NB4 (cell line): ENCODE results near the gene WTAP.

Experiments
- DNase-seq: peaks from one replicate; pipeline ENCODE4 v3.0.0; 2010; ENCODE audit warnings: low read depth
- H3K4me3 ChIP-seq: one replicate; pipeline ENCODE4 v1.5.1; 2011; ENCODE audit warnings: mild to moderate bottlenecking, low read depth, low read length, moderate library complexity
- CTCF ChIP-seq: IDR thresholded peaks from one replicate; pipeline ENCODE4 v1.5.1; 2012; ENCODE audit warnings: low read depth, low read length
- MAX ChIP-seq: IDR thresholded peaks from 2 replicates; pipeline ENCODE4 v1.6.1; 2011; ENCODE audit warnings: low read depth, low read length
- MYC ChIP-seq: IDR thresholded peaks from 2 replicates; pipeline ENCODE4 v1.6.1; 2011; ENCODE audit warnings: low read depth, low read length
- POLR2A ChIP-seq: IDR thresholded peaks from 2 replicates; pipeline ENCODE4 v1.6.1; 2011; ENCODE audit warnings: mild to moderate bottlenecking; ENCODE audit not compliant: insufficient read length; ENCODE audit errors: extremely low read depth

Gene WTAP

GRCh38 chr6:159772196-159772595 lies 44.9 kb downstream of the WTAP start:
- DNase-seq: no peak
- H3K4me3 ChIP-seq: no peak overlapping the region
- TF ChIP-seq POLR2A (no peak), MYC (no peak), MAX (no peak), CTCF (no peak)

- no peak for DNase-seq
- TF ChIP-seq MYC: no peak
- no peak for TF ChIP-seq MAX
- no peak for TF ChIP-seq CTCF
- TF ChIP-seq POLR2A: no peak
These were observed 50.1 kb downstream of the WTAP start for GRCh38 chr6:159777240-159777904.

GRCh38 chr6:159778131-159778530 lies 50.8 kb downstream of the WTAP start:
- H3K4me3 ChIP-seq: no peak overlapping the region
- no peak for DNase-seq
- no peak for TF ChIP-seq CTCF
- no peak for TF ChIP-seq MAX
- no peak for TF ChIP-seq MYC
- no peak for TF ChIP-seq POLR2A

More at GRCh38 chr6:159777240-159777904, 50.1 kb downstream of the WTAP start:
- no peak overlapping the region for H3K4me3 ChIP-seq

- DNase-seq: no peak
- TF ChIP-seq MYC (no peak), POLR2A (no peak), CTCF (no peak), MAX (no peak)
- no peak overlapping the region for H3K4me3 ChIP-seq
These were observed 51.3 kb downstream of the WTAP start for GRCh38 chr6:159778542-159779103.

- TF ChIP-seq CTCF: no peak
- no peak for TF ChIP-seq POLR2A
- TF ChIP-seq MAX: no peak
- no peak for TF ChIP-seq MYC
- no peak for DNase-seq
- peak overlapping the region; percentile 96 for H3K4me3 ChIP-seq
These were observed 61.0 kb downstream of the WTAP start for GRCh38 chr6:159788276-159788675.
